IPS-15b (cell line): ENCODE data around the gene APOL5.

Source experiments
- H3K27me3 ChIP-seq: one replicate; pipeline ENCODE4 v1.6.1; 2013; ENCODE audit warnings: low read length; ENCODE audit not compliant: control insufficient read depth, insufficient read depth
- H3K36me3 ChIP-seq: one replicate; pipeline ENCODE4 v1.6.1; 2013; ENCODE audit warnings: low read length; ENCODE audit not compliant: control insufficient read depth, insufficient read depth
- H3K4me1 ChIP-seq: one replicate; pipeline ENCODE4 v1.6.1; 2013; ENCODE audit warnings: mild to moderate bottlenecking, low read length; ENCODE audit not compliant: control insufficient read depth, insufficient read depth
- H3K4me3 ChIP-seq: one replicate; pipeline ENCODE4 v1.5.1; 2013; ENCODE audit warnings: low read depth, low read length
- H3K9ac ChIP-seq: one replicate; pipeline ENCODE4 v1.6.1; 2013; ENCODE audit warnings: low read depth, mild to moderate bottlenecking, low read length
- H3K9me3 ChIP-seq: one replicate; pipeline ENCODE4 v1.6.1; 2013; ENCODE audit warnings: mild to moderate bottlenecking, low read length; ENCODE audit not compliant: control insufficient read depth, insufficient read depth

Gene APOL5

GRCh38 chr22:35719212-35719875, 1.7 kb downstream of the APOL5 start:
- no peak overlapping the region for H3K4me3 ChIP-seq
- H3K9ac ChIP-seq = no peak overlapping the region
- no peaks in the 10 kb centered on the region for H3K27me3 ChIP-seq

GRCh38 chr22:35721960-35722359, 4.3 kb downstream of the APOL5 start:
- H3K4me3 ChIP-seq = no peak overlapping the region
- H3K27me3 ChIP-seq = no peaks in the 10 kb centered on the region
- H3K4me1 ChIP-seq = no peaks in the 10 kb centered on the region
- no peak overlapping the region for H3K9ac ChIP-seq
- H3K36me3 ChIP-seq = no peaks in the 10 kb centered on the region
- H3K9me3 ChIP-seq = no peaks in the 10 kb centered on the region

More at GRCh38 chr22:35719212-35719875, 1.7 kb downstream of the APOL5 start:
- H3K36me3 ChIP-seq = no peaks in the 10 kb centered on the region
- no peaks in the 10 kb centered on the region for H3K4me1 ChIP-seq
- no peaks in the 10 kb centered on the region for H3K9me3 ChIP-seq

- H3K9ac ChIP-seq = no peak overlapping the region
- no peaks in the 10 kb centered on the region for H3K4me1 ChIP-seq
- H3K27me3 ChIP-seq = no peaks in the 10 kb centered on the region
- no peaks in the 10 kb centered on the region for H3K36me3 ChIP-seq
- no peak overlapping the region for H3K4me3 ChIP-seq
- H3K9me3 ChIP-seq = no peaks in the 10 kb centered on the region
These were observed 7.8 kb downstream of the APOL5 start for GRCh38 chr22:35725521-35725920.

GRCh38 chr22:35726398-35726797, 8.7 kb downstream of the APOL5 start:
- H3K27me3 ChIP-seq = no peaks in the 10 kb centered on the region
- H3K4me3 ChIP-seq = no peak overlapping the region
- no peaks in the 10 kb centered on the region for H3K4me1 ChIP-seq
- H3K9me3 ChIP-seq = no peaks in the 10 kb centered on the region
- H3K36me3 ChIP-seq = no peaks in the 10 kb centered on the region
- H3K9ac ChIP-seq = no peak overlapping the region

- H3K9me3 ChIP-seq = no peaks in the 10 kb centered on the region
- H3K27me3 ChIP-seq = no peaks in the 10 kb centered on the region
- no peak overlapping the region for H3K4me3 ChIP-seq
- no peaks in the 10 kb centered on the region for H3K4me1 ChIP-seq
- no peak overlapping the region for H3K9ac ChIP-seq
- H3K36me3 ChIP-seq = no peaks in the 10 kb centered on the region
These were observed 9.3 kb downstream of the APOL5 start for GRCh38 chr22:35726933-35727332.

GRCh38 chr22:35727436-35727835, 9.8 kb downstream of the APOL5 start:
- Histone ChIP-seq H3K4me1 (no peaks in the 10 kb centered on the region), H3K9me3 (no peaks in the 10 kb centered on the region), H3K4me3 (no peak overlapping the region)

GRCh38 chr22:35728639-35729308, 11.1 kb downstream of the APOL5 start:
- no peaks in the 10 kb centered on the region for H3K27me3 ChIP-seq
- no peaks in the 10 kb centered on the region for H3K9me3 ChIP-seq
- no peaks in the 10 kb centered on the region for H3K4me1 ChIP-seq
- H3K9ac ChIP-seq = no peak overlapping the region
- H3K4me3 ChIP-seq = no peak overlapping the region
- no peaks in the 10 kb centered on the region for H3K36me3 ChIP-seq

More at GRCh38 chr22:35727436-35727835, 9.8 kb downstream of the APOL5 start:
- Histone ChIP-seq H3K27me3 (no peaks in the 10 kb centered on the region), H3K9ac (no peak overlapping the region), H3K36me3 (no peaks in the 10 kb centered on the region)

GRCh38 chr22:35729309-35729698, 11.6 kb downstream of the APOL5 start:
- Histone ChIP-seq H3K36me3 (no peaks in the 10 kb centered on the region), H3K9ac (no peak overlapping the region), H3K9me3 (no peaks in the 10 kb centered on the region), H3K27me3 (no peaks in the 10 kb centered on the region), H3K4me1 (no peaks in the 10 kb centered on the region), H3K4me3 (no peak overlapping the region)

- H3K27me3 ChIP-seq = no peaks in the 10 kb centered on the region
- no peak overlapping the region for H3K9ac ChIP-seq
- H3K4me3 ChIP-seq = no peak overlapping the region
- H3K9me3 ChIP-seq = no peaks in the 10 kb centered on the region
- no peaks in the 10 kb centered on the region for H3K36me3 ChIP-seq
- H3K4me1 ChIP-seq = no peaks in the 10 kb centered on the region
These were observed 13.6 kb downstream of the APOL5 start for GRCh38 chr22:35731321-35731720.

- peaks cover 2% of the 10 kb centered on the region for H3K36me3 ChIP-seq
These were observed 14.4 kb downstream of the APOL5 start for GRCh38 chr22:35732116-35732515.

GRCh38 chr22:35733036-35733435, 15.4 kb downstream of the APOL5 start:
- peaks cover 2% of the 10 kb centered on the region for H3K36me3 ChIP-seq
- no peaks in the 10 kb centered on the region for H3K4me1 ChIP-seq
- H3K9ac ChIP-seq = no peak overlapping the region
- H3K9me3 ChIP-seq = no peaks in the 10 kb centered on the region
- H3K4me3 ChIP-seq = no peak overlapping the region
- no peaks in the 10 kb centered on the region for H3K27me3 ChIP-seq

More at GRCh38 chr22:35732116-35732515, 14.4 kb downstream of the APOL5 start:
- no peaks in the 10 kb centered on the region for H3K4me1 ChIP-seq
- H3K4me3 ChIP-seq = no peak overlapping the region
- H3K27me3 ChIP-seq = no peaks in the 10 kb centered on the region
- no peaks in the 10 kb centered on the region for H3K9me3 ChIP-seq
- no peak overlapping the region for H3K9ac ChIP-seq

- no peaks in the 10 kb centered on the region for H3K9me3 ChIP-seq
- H3K9ac ChIP-seq = no peak overlapping the region
- H3K27me3 ChIP-seq = no peaks in the 10 kb centered on the region
- H3K4me3 ChIP-seq = no peak overlapping the region
- H3K36me3 ChIP-seq = peaks cover 2% of the 10 kb centered on the region
- H3K4me1 ChIP-seq = no peaks in the 10 kb centered on the region
These were observed 16.3 kb downstream of the APOL5 start for GRCh38 chr22:35733791-35734516.
